GM12892 (cell line): ENCODE results near the gene SPTB.

Source experiments
- POLR2A ChIP-seq: IDR thresholded peaks from 2 replicates; pipeline ENCODE4 v1.6.1; 2011; ENCODE audit warnings: low read depth, low read length, control low read depth
- POLR2AphosphoS5 ChIP-seq: IDR thresholded peaks from 2 replicates; pipeline ENCODE4 v1.6.1; 2011; ENCODE audit warnings: low read depth, low read length, control low read depth

GRCh38 chr14:64844969-64845536, 34.7 kb downstream of the SPTB start:
- TF ChIP-seq POLR2A = no peak
- TF ChIP-seq POLR2AphosphoS5 = no peak
